ENCODE data around the gene HIBCH. TPM values are rescaled to one million over a fixed set of nuclear protein-coding genes. Genes with fewer than 3 reads are reported as not detected.

HIBCH gene
- total RNA-seq, 2 donors from 2014 or later, result 31.4 to 34.4 TPM

- Histone ChIP-seq H3K27me3 (replicated peaks; ENCODE audit: insufficient read depth) (no peaks in the 10 kb centered on the region), H3K4me1 (ENCODE audit: control insufficient read depth in 1 of 2, low read depth in 2 of 2) (peaks cover 4 to 8% of the 10 kb centered on the region in 2 donors), H3K36me3 (no peaks in the 10 kb centered on the region), H3K4me3 (no peak overlapping the region), H3K9me3 (no peaks in the 10 kb centered on the region), H3K27ac (peak overlapping the region in 1 of 2 donors; percentile 54)
- no peak for TF ChIP-seq CTCF (IDR thresholded peaks at IDR 0.05)
- ATAC-seq (ENCODE audit: insufficient number of reproducible peaks, low FRiP score, low read depth) (no peak), DNase-seq (ENCODE audit: low spot score) (no peak)
Measured at GRCh38 chr2:190267302-190267701, 52.3 kb downstream of the HIBCH start.

GRCh38 chr2:190266314-190266713 lies 53.3 kb downstream of the HIBCH start:
- Histone ChIP-seq H3K27me3 (replicated peaks; ENCODE audit: insufficient read depth) (no peaks in the 10 kb centered on the region), H3K27ac (no peak overlapping the region), H3K9me3 (no peaks in the 10 kb centered on the region), H3K4me3 (no peak overlapping the region), H3K36me3 (no peaks in the 10 kb centered on the region), H3K4me1 (ENCODE audit: control insufficient read depth in 1 of 2, low read depth in 2 of 2) (peaks cover 4 to 8% of the 10 kb centered on the region in 2 donors)
- no peak for TF ChIP-seq CTCF (IDR thresholded peaks at IDR 0.05)
- no peak for DNase-seq (ENCODE audit: low spot score)
- no peak for ATAC-seq (ENCODE audit: insufficient number of reproducible peaks, low FRiP score, low read depth)

GRCh38 chr2:190261851-190262250 lies 57.8 kb downstream of the HIBCH start:
- no peak for TF ChIP-seq CTCF (IDR thresholded peaks at IDR 0.05)
- Histone ChIP-seq H3K9me3 (no peaks in the 10 kb centered on the region), H3K36me3 (peaks cover 15% of the 10 kb centered on the region), H3K27ac (no peak overlapping the region), H3K4me3 (no peak overlapping the region), H3K4me1 (ENCODE audit: control insufficient read depth in 1 of 2, low read depth in 2 of 2) (no peaks in the 10 kb centered on the region), H3K27me3 (replicated peaks; ENCODE audit: insufficient read depth) (no peaks in the 10 kb centered on the region)
- no peak for DNase-seq (ENCODE audit: low spot score)
- ATAC-seq (ENCODE audit: insufficient number of reproducible peaks, low FRiP score, low read depth), result no peak

GRCh38 chr2:190256087-190256486 lies 63.5 kb downstream of the HIBCH start:
- no peak overlapping the region for H3K4me3 ChIP-seq
- DNase-seq (ENCODE audit: low spot score), result no peak
- no peak for ATAC-seq (ENCODE audit: insufficient number of reproducible peaks, low FRiP score, low read depth)
- H3K27me3 ChIP-seq (replicated peaks; ENCODE audit: insufficient read depth), result no peaks in the 10 kb centered on the region
- no peaks in the 10 kb centered on the region for H3K4me1 ChIP-seq (ENCODE audit: control insufficient read depth in 1 of 2, low read depth in 2 of 2)
- no peak for TF ChIP-seq CTCF (IDR thresholded peaks at IDR 0.05)
- peaks cover 15% of the 10 kb centered on the region for H3K36me3 ChIP-seq
- H3K27ac ChIP-seq, result no peak overlapping the region
- H3K9me3 ChIP-seq, result no peaks in the 10 kb centered on the region

GRCh38 chr2:190255676-190256075 lies 64.0 kb downstream of the HIBCH start:
- H3K36me3 ChIP-seq, result peaks cover 15% of the 10 kb centered on the region
- DNase-seq (ENCODE audit: low spot score) (no peak), ATAC-seq (ENCODE audit: insufficient number of reproducible peaks, low FRiP score, low read depth) (no peak)
- no peak overlapping the region for H3K27ac ChIP-seq
- TF ChIP-seq CTCF (IDR thresholded peaks at IDR 0.05), result no peak
- no peaks in the 10 kb centered on the region for H3K4me1 ChIP-seq (ENCODE audit: control insufficient read depth in 1 of 2, low read depth in 2 of 2)
- no peaks in the 10 kb centered on the region for H3K9me3 ChIP-seq
- no peak overlapping the region for H3K4me3 ChIP-seq
- no peaks in the 10 kb centered on the region for H3K27me3 ChIP-seq (replicated peaks; ENCODE audit: insufficient read depth)

Data from thoracic aorta (tissue), 2 donors.